Measurements from ENCODE around the gene FCMR.
A peak's percentile ranks its signal among the peaks of the same experiment; 100 is the strongest.

FCMR gene

DNA sequence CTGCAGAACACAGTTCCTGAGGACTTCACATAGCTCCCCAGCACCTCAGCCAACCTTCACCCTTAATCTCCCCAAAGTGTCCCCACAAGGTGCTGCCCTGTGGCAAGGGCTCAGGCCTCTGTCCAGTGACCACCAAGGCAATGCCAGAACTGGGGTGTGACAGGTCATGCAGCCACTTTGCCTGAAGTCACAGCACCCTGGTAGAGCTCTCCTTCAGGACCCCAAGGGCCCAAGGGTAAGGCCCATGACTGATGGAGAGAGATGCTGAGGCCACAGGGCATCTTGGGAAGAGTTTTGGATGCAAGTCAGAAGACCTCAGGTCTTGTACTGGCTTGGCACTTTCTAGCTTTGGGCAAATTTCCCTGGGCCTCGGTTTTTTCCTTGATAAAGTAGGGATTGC is 783 bp upstream of the FCMR start:
- no peak for DNase-seq

GRCh38 chr1:206918076-206918475 is 3.7 kb downstream of the FCMR start:
- no peak for DNase-seq

GRCh38 chr1:206916000-206916709 is 5.6 kb downstream of the FCMR start:
- no peak for DNase-seq

- no peak for DNase-seq
Measured at GRCh38 chr1:206915030-206915735, 6.6 kb downstream of the FCMR start.

GRCh38 chr1:206913766-206914537 is 7.8 kb downstream of the FCMR start:
- no peak for DNase-seq

GRCh38 chr1:206912445-206913095 is 9.2 kb downstream of the FCMR start:
- DNase-seq = peak; percentile 46

- DNase-seq = peak; percentile 17
Measured at GRCh38 chr1:206911064-206911663, 10.6 kb downstream of the FCMR start.

DNA sequence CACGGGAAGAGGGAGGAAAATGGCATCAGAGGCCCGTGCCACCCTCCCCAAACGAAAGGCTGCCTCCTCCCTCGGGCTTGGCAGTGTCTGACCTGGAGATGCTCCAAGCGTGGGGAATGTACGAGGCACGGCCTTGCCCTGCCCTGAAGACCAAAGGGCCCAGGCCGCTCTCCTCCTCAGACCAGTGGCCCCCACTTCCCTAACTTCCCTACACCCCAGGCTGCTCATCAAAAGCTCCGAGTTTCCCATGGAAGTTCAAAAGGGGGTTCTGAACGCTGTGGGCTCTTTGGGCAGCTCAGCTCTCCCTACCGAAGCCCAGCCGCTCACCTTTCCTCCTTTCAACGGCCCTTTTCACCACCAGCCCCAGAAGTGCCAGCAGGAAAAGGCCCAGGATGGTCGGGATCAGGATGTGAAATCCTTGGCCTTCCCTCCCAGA is 11.8 kb downstream of the FCMR start:
- no peak for DNase-seq

DNA sequence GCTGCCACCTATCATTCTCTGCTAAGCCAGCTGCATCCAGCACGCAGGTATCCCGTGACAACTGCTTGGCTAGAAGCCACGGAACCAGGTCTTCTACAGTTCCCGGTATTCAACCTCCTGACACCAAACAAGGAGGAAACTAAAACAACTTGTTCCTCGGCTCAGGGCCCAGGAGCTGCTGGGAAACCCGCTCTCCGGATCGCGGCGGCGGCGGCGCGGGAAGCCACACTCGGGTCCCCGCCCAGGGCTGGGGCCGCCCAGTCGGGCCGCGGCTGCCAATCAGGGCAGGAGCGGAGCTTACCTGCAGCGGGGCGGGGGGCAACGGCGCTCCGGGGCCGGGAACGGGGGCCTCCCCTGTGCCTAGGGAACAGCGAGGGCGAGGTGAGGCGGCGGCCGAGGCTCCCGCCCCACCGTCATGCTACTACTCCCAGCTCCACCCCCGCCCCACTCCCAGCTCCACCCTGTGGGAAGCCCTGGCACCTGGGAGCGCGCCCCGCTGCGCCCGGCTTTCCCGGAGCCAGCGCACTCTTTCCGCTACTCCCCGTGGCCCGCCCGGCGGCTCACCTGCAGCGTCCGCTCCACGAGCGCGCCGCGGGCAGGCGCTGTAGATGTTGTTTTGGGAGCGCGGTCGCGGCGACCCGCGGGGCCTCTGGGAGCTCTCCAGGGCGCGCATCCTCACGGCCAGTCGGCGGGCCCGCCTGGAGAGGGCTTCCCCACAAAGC is 12.4 kb downstream of the FCMR start:
- DNase-seq = no peak

DNA sequence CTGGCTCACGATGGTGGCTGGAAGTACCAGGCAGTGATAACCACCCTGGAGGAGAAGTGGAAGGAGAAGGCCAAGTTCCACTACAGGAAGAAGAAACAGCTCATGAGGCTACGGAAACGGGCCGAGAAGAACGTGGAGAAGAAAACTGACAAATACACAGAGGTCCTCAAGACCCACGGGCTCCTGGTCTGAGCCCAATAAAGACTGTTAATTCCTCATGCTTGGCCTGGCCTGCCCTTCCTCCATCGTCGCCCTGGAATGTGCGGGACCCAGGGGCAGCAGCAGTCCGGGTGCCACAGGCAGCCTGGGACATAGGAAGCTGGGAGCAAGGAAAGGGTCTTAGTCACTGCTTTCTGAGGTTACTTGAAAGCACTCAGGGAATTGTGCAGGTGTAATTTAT is 13.7 kb downstream of the FCMR start:
- no peak for DNase-seq

GRCh38 chr1:206907304-206907991 is 14.3 kb downstream of the FCMR start:
- no peak for DNase-seq

DNA sequence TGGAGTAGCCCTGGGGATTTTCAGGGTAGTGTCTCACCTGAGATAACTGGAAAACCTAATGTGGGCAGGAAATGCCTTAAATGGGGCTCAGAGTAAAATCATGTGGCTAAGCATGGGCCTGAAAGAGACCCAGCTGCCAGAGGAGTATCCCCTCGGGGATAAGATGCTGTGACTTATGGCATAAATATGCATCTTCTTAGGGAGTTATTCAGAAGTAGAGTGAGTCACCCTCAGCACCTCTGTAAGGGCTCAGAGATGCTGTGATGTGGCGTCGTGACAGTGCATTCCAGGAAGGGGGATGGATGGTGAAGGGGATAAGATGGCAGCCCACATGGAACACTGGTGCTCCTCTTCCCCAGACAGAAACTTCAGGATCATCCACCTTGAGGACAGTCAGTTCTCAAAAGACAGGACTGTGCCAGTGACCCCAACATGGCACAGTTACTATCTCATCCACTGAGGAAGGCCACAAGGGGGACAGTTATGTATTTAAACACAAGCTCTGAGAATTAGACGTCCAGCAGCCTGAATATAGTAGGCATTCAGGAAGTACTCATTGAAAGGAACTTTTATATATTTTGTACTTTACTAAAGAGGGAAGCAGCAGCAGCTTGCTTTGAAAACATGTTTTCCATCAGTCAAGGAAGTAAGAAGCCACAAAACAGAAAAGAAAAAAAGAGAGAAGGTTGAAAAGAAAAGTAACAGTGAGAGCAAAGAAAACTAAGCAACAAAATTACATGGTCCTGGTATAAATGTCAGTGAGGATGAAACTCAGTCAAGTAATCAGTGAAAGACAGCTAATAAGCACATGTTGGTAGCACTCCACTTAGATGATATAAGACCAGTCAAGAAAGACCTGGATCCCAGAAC is 16.2 kb downstream of the FCMR start:
- DNase-seq = no peak

DNA sequence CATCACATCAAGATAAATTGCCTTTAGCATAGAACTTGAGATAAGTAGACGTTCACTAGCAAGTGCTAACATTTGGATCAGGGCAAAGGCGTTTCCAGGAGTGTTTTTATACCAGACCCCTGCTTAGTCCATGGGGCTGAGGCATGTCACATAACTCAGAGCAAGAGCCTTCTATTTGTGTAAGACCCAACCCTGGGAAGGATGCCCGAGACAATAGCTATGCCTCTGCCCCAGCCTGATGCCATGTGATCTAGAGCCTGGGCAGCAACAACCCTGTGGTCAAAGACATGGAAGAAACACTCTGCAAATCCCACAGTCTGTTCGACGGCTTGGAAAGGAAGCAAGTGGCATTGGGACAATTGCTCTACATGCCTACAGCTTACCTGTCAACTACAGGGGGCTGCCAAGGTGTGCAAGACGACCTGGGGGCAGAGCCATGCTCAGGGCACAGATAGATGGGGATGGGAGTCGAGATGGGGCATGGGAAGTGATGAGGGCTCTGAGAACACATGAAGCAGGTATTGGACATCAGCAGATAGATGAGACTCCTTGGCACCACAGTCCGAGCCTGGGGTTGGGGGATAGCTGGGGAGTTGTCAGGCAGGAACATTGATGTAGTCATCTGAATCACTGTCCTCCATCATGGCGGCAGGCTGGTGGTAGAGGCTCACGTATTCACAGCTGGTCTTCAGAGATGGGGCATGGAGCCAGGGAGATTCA is 17.2 kb downstream of the FCMR start:
- no peak for DNase-seq

DNA sequence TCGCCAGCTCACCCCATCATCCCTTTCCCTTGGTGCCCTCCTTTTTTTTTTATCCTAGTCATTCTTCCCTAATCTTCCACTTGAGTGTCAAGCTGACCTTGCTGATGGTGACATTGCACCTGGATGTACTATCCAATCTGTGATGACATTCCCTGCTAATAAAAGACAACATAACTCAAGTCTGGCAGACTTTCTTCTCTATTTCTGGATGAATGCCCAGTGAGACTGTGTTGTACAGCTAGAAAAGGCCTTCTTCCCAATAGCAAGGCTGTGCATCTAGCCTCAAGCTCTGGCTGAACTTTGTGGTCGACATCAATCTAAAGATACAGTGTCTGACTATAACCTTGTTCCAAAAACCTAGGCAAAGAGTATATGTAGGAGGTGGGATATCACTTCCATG is 18.1 kb downstream of the FCMR start:
- DNase-seq = no peak

DNA sequence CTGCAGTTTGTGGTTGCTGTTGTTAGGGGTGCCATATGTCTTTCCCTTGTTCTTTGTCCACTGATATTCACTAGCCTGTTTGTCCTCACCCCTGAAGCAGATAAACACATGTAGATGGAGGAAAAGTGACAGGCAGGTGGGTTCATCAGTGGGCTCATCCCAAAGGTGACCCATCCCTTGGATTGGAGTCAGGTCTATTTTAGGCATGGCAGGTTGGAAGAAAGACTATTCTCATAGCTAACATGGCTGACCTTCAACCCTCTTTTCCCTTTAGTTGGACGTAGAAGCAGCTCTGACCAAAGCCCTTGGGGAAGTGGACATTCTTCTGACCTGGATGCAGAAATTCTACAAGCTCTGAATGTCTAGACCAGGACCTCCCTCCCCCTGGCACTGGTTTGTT is 19.0 kb downstream of the FCMR start:
- no peak for DNase-seq

- no peak for DNase-seq
Measured at GRCh38 chr1:206901944-206902343, 19.8 kb downstream of the FCMR start.

GRCh38 chr1:206900149-206900548 is 21.6 kb downstream of the FCMR start:
- no peak for DNase-seq

GRCh38 chr1:206899717-206900116 is 22.0 kb downstream of the FCMR start:
- no peak for DNase-seq

DNA sequence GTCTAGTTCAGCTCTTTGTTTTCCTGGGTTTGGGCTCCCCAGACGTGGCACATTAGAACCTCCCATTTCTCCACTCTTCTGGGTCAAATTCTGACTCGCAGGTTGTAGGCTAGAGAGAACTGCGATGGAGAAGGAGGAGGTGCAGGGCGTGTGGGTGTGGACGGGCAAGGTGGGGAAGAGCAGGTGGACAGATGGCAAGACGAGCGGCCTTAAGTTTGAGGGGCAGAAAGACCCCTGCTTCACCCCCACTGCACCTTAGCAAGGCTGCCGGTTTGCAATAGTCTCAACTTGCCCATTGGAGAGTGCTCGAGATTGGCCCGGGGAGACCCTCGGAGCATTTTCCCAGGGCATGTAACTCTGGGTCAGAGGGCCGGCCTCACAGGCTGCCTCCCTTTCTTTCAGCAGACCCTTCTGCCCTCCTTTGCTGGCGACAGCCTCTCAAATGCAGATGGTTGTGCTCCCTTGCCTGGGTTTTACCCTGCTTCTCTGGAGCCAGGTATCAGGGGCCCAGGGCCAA is 22.8 kb downstream of the FCMR start:
- no peak for DNase-seq
